ENCODE data around the gene CCDC9. TPM values are rescaled to one million over a fixed set of nuclear protein-coding genes. Genes with fewer than 3 reads are reported as not detected.

CCDC9 gene
- total and polyA plus RNA-seq, 2 of the 13 experiments (the other 11 are each of a cell fraction or from before 2014, with no cell fraction given): 2.9 to 6.3 TPM

DNA sequence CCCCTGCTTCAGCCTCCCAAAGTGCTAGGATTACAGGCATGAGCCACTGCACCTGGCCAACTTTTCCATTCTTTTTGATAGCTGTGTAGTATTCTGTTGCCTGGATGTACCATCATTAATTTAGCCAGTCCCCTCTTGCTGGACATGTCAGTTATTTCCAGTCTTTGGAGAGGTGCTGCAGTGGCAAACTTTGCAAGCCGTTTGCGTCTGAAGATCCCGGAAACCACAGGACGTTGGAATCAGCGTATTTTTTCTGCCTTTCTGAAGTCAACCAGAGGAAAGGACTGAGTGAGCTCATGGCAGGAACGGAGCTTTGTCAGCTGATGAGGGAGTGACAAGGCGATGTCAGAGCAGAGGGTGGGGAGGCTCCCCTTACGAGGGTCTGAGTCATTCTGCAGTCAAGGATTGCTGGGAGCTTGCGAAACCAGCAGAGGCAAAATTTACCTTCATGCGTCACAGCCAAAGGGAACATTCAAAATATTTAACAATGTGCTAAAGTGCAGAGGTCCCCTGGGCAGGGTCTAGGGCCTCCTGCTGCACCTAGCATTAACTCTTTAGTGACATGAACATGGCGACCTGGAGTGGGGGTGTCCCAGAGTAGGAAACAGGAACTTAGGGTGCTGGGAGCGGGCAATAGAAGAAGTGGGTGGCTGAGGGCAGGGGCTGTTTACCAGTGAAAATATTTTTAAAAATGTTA, 58.9 kb downstream of the CCDC9 start (continued):
- TF ChIP-seq, protein P1, sequence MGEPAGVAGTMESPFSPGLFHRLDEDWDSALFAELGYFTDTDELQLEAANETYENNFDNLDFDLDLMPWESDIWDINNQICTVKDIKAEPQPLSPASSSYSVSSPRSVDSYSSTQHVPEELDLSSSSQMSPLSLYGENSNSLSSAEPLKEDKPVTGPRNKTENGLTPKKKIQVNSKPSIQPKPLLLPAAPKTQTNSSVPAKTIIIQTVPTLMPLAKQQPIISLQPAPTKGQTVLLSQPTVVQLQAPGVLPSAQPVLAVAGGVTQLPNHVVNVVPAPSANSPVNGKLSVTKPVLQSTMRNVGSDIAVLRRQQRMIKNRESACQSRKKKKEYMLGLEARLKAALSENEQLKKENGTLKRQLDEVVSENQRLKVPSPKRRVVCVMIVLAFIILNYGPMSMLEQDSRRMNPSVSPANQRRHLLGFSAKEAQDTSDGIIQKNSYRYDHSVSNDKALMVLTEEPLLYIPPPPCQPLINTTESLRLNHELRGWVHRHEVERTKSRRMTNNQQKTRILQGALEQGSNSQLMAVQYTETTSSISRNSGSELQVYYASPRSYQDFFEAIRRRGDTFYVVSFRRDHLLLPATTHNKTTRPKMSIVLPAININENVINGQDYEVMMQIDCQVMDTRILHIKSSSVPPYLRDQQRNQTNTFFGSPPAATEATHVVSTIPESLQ (CRISPR knock-in tag; conservative IDR thresholded peaks at IDR 0.05): 0 out of 2 replicates have a peak, but pooled peaks have one; percentile 27
- peak; percentile 80; the same call in 1 of the 2 replicates for TF ChIP-seq ZNF816 (CRISPR knock-in tag; IDR thresholded peaks at IDR 0.05; ENCODE audit: borderline replicate concordance)
- peak; percentile 62; the same call in 1 of the 2 replicates for TF ChIP-seq MAZ (IDR thresholded peaks at IDR 0.05; ENCODE audit: borderline replicate concordance, low read depth, low read length)
- TF ChIP-seq MAZ (CRISPR knock-in tag; IDR thresholded peaks at IDR 0.05; ENCODE audit: low read depth): peak; percentile 79
- TF ChIP-seq MIER2 (CRISPR knock-in tag; IDR thresholded peaks at IDR 0.05): no peak
- peak; percentile 53; the same call in 1 of the 2 replicates for TF ChIP-seq ZNF329 (CRISPR knock-in tag; IDR thresholded peaks at IDR 0.05; ENCODE audit: low read depth)
- peak; percentile 70; the same call in 1 of the 2 replicates for TF ChIP-seq ZNF607 (CRISPR knock-in tag; IDR thresholded peaks at IDR 0.05; ENCODE audit: borderline replicate concordance)
- TF ChIP-seq, protein P2, sequence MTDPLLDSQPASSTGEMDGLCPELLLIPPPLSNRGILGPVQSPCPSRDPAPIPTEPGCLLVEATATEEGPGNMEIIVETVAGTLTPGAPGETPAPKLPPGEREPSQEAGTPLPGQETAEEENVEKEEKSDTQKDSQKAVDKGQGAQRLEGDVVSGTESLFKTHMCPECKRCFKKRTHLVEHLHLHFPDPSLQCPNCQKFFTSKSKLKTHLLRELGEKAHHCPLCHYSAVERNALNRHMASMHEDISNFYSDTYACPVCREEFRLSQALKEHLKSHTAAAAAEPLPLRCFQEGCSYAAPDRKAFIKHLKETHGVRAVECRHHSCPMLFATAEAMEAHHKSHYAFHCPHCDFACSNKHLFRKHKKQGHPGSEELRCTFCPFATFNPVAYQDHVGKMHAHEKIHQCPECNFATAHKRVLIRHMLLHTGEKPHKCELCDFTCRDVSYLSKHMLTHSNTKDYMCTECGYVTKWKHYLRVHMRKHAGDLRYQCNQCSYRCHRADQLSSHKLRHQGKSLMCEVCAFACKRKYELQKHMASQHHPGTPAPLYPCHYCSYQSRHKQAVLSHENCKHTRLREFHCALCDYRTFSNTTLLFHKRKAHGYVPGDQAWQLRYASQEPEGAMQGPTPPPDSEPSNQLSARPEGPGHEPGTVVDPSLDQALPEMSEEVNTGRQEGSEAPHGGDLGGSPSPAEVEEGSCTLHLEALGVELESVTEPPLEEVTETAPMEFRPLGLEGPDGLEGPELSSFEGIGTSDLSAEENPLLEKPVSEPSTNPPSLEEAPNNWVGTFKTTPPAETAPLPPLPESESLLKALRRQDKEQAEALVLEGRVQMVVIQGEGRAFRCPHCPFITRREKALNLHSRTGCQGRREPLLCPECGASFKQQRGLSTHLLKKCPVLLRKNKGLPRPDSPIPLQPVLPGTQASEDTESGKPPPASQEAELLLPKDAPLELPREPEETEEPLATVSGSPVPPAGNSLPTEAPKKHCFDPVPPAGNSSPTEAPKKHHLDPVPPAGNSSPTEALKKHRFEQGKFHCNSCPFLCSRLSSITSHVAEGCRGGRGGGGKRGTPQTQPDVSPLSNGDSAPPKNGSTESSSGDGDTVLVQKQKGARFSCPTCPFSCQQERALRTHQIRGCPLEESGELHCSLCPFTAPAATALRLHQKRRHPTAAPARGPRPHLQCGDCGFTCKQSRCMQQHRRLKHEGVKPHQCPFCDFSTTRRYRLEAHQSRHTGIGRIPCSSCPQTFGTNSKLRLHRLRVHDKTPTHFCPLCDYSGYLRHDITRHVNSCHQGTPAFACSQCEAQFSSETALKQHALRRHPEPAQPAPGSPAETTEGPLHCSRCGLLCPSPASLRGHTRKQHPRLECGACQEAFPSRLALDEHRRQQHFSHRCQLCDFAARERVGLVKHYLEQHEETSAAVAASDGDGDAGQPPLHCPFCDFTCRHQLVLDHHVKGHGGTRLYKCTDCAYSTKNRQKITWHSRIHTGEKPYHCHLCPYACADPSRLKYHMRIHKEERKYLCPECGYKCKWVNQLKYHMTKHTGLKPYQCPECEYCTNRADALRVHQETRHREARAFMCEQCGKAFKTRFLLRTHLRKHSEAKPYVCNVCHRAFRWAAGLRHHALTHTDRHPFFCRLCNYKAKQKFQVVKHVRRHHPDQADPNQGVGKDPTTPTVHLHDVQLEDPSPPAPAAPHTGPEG (CRISPR knock-in tag; IDR thresholded peaks at IDR 0.05): no peak; the same call in 1 of the 2 replicates
- TF ChIP-seq, protein P3, sequence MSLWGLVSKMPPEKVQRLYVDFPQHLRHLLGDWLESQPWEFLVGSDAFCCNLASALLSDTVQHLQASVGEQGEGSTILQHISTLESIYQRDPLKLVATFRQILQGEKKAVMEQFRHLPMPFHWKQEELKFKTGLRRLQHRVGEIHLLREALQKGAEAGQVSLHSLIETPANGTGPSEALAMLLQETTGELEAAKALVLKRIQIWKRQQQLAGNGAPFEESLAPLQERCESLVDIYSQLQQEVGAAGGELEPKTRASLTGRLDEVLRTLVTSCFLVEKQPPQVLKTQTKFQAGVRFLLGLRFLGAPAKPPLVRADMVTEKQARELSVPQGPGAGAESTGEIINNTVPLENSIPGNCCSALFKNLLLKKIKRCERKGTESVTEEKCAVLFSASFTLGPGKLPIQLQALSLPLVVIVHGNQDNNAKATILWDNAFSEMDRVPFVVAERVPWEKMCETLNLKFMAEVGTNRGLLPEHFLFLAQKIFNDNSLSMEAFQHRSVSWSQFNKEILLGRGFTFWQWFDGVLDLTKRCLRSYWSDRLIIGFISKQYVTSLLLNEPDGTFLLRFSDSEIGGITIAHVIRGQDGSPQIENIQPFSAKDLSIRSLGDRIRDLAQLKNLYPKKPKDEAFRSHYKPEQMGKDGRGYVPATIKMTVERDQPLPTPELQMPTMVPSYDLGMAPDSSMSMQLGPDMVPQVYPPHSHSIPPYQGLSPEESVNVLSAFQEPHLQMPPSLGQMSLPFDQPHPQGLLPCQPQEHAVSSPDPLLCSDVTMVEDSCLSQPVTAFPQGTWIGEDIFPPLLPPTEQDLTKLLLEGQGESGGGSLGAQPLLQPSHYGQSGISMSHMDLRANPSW (CRISPR knock-in tag; IDR thresholded peaks at IDR 0.05; ENCODE audit: borderline replicate concordance): 0 out of 2 replicates have a peak, but pooled peaks have one; percentile 21
- peak; percentile 50; the same call in 1 of the 2 replicates for TF ChIP-seq ZSCAN25 (CRISPR knock-in tag; IDR thresholded peaks at IDR 0.05)
- TF ChIP-seq ZBED4 (CRISPR knock-in tag; IDR thresholded peaks at IDR 0.05; ENCODE audit: borderline replicate concordance): 0 out of 2 replicates have a peak, but pooled peaks have one; percentile 43
- TF ChIP-seq ZNF292 (CRISPR knock-in tag; IDR thresholded peaks at IDR 0.05; ENCODE audit: borderline replicate concordance, low read depth): peak; percentile 38; the same call in 1 of the 2 replicates
